GM12878 (cell line): Measurements from ENCODE around the gene CNDP2. TPM values are rescaled to one million over a fixed set of nuclear protein-coding genes. Genes with fewer than 3 reads are reported as not detected.

Source experiments
- BACH1 ChIP-seq: fragments of 450-650 bp; IDR thresholded peaks from 2 replicates; pipeline ENCODE4 v1.6.1; 2017; ENCODE audit warnings: mild to moderate bottlenecking, borderline replicate concordance
- BRCA1 ChIP-seq: IDR thresholded peaks from 2 replicates; pipeline ENCODE4 v1.6.1; 2011; ENCODE audit warnings: low read depth, low read length, improper control_type of control experiment
- CEBPB ChIP-seq, 2 experiments: fragments of 150-350 bp in 1 of 2; IDR thresholded peaks; 2 replicates each; pipeline ENCODE4 v1.6.1; 2012 to 2014; ENCODE audit warnings: low read depth in 2 of 2, low read length in 2 of 2, borderline replicate concordance in 1 of 2, inconsistent platforms in 1 of 2
- FOXK2 ChIP-seq: fragments of 450-650 bp; IDR thresholded peaks from 2 replicates; pipeline ENCODE4 v1.6.1; 2017; ENCODE audit warnings: mild to moderate bottlenecking, moderate library complexity
- HCFC1 ChIP-seq: fragments of 150-350 bp; IDR thresholded peaks from 2 replicates; pipeline ENCODE4 v1.6.1; 2014; ENCODE audit warnings: low read length
- IKZF1 ChIP-seq: fragments of 450-650 bp; conservative IDR thresholded peaks from 2 replicates; pipeline ENCODE4 v1.6.1; 2017; ENCODE audit warnings: antibody characterized with exemption, mild to moderate bottlenecking
- JUNB ChIP-seq: IDR thresholded peaks from 2 replicates; pipeline ENCODE4 v1.6.1; 2016; ENCODE audit warnings: antibody characterized with exemption, mild to moderate bottlenecking
- JUND ChIP-seq: IDR thresholded peaks from 2 replicates; pipeline ENCODE4 v1.6.1; 2012; ENCODE audit warnings: low read depth, mild to moderate bottlenecking, low read length, improper control_type of control experiment, moderate library complexity
- NR2C2 ChIP-seq: IDR thresholded peaks from 2 replicates; pipeline ENCODE4 v1.6.1; 2011; ENCODE audit warnings: borderline replicate concordance, low read depth; ENCODE audit not compliant: control insufficient read depth, insufficient read length
- POLR2A ChIP-seq: IDR thresholded peaks from 2 replicates; pipeline ENCODE4 v1.6.1; 2011; ENCODE audit warnings: low read depth, mild to moderate bottlenecking, low read length
- POLR2AphosphoS2 ChIP-seq: IDR thresholded peaks from 2 replicates; pipeline ENCODE4 v1.6.1; 2011; ENCODE audit warnings: low read depth, mild to moderate bottlenecking, low read length, improper control_type of control experiment, moderate library complexity
- RCOR1 ChIP-seq: conservative IDR thresholded peaks from 2 replicates; pipeline ENCODE4 v1.6.1; 2012; ENCODE audit warnings: low read depth, low read length, improper control_type of control experiment
- RUNX3 ChIP-seq: IDR thresholded peaks from 2 replicates; pipeline ENCODE4 v1.6.1; 2012; ENCODE audit warnings: low read length, inconsistent platforms
- SPI1 ChIP-seq: IDR thresholded peaks from 2 replicates; pipeline ENCODE4 v1.6.1; 2011; ENCODE audit warnings: low read depth, mild to moderate bottlenecking, low read length, moderate library complexity, borderline replicate concordance; ENCODE audit not compliant: insufficient read depth
- SUPT20H ChIP-seq: IDR thresholded peaks from 2 replicates; pipeline ENCODE4 v1.6.1; 2011; ENCODE audit warnings: low read depth, mild to moderate bottlenecking, low read length, moderate library complexity, borderline replicate concordance; ENCODE audit not compliant: control insufficient read depth
- ZNF24 ChIP-seq: fragments of 450-650 bp; IDR thresholded peaks from 2 replicates; pipeline ENCODE4 v1.6.1; 2017; ENCODE audit warnings: antibody characterized with exemption, mild to moderate bottlenecking
- ZNF384 ChIP-seq: IDR thresholded peaks from 2 replicates; pipeline ENCODE4 v1.6.1; 2012; ENCODE audit warnings: low read depth, mild to moderate bottlenecking, low read length, improper control_type of control experiment, borderline replicate concordance
- polyA plus RNA-seq, 11 experiments: library from polyadenylated mRNA; depleted of rRNA in 4 of 11; unstranded in 6 of 11; stranded (reverse) in 5 of 11; fragments of >200 nt; fragmentation: Nextera tagmentation in 4 of 11; fragmentation: Illumina TruSeq in 1 of 11; extraction: Ambion mirVana in 4 of 11; extraction: Trizol in 1 of 11; gene quantifications; 1 replicate in 1 of 11; 2 replicates in 10 of 11; pipeline versions ENCODE4 v1.2.1 to v1.2.3, GENCODE V29; 2011 to 2016; ENCODE audit warnings: inconsistent platforms in 2 of 11, missing spikeins in 2 of 11, low read depth in 1 of 11
- total RNA-seq, 4 experiments: library from RNA; depleted of rRNA in 3 of 4; stranded (reverse); fragments of >200 nt in 3 of 4; fragmentation: Illumina TruSeq in 1 of 4; extraction: Trizol in 1 of 4; gene quantifications; 2 replicates each; pipeline versions ENCODE4 v1.2.1 to v1.2.3, GENCODE V29; 2013 to 2021
- TF ChIP-seq, protein P1 (sequence below): fragments of 450-650 bp; IDR thresholded peaks from 2 replicates; pipeline ENCODE4 v1.6.1; 2018; ENCODE audit warnings: mild to moderate bottlenecking, low read depth, moderate library complexity; ENCODE audit not compliant: partially characterized antibody
- TF ChIP-seq, protein P2 (sequence below): fragments of 450-650 bp; IDR thresholded peaks from 2 replicates; pipeline ENCODE4 v1.6.1; 2017; ENCODE audit warnings: mild to moderate bottlenecking, low read depth, inconsistent platforms; ENCODE audit not compliant: poor library complexity, severe bottlenecking
- TF ChIP-seq, protein P3 (sequence below): fragments of 450-650 bp; IDR thresholded peaks from 2 replicates; pipeline ENCODE4 v1.6.1; 2016; ENCODE audit warnings: mild to moderate bottlenecking, moderate library complexity, borderline replicate concordance
- TF ChIP-seq, protein P4 (sequence below): IDR thresholded peaks from 2 replicates; pipeline ENCODE4 v1.6.1; 2011; ENCODE audit warnings: borderline replicate concordance, low read depth, mild to moderate bottlenecking, moderate library complexity, low read length; ENCODE audit not compliant: insufficient read depth, poor library complexity, severe bottlenecking

CNDP2 gene
- total and polyA plus RNA-seq, 10 of the 15 experiments (the other 5 are each of a cell fraction or from before 2014, with no cell fraction given), result 63.5 to 213 (median 158) TPM

DNA sequence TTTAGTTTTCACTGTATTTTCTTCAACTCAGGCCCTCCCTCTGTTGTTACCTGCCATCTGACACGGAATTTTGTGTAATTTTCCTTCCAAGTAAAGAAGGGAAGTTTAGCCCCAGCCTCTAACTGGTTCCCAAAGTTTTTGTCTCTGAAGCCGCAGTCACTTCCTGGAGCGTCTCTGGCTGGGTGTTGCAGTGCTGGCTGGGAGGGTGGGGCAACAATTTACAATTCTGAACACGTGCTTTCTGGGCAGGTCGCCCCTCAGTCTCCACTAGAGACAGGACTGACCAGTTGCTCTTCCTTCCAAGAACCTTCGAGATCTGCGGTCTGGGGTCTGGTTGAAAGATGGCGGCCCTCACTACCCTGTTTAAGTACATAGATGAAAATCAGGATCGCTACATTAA lies 3.5 kb downstream of the CNDP2 start (continued):
- TF ChIP-seq JUNB (no peak), HCFC1 (0 out of 2 replicates have a peak, but pooled peaks have one; percentile 11), SUPT20H (no peak), RCOR1 (no peak), POLR2A (peak; percentile 52; the same call in 1 of the 2 replicates), POLR2AphosphoS2 (no peak), RUNX3 (no peak; the same call in 1 of the 2 replicates), BRCA1 (no peak), ZNF24 (no peak), ZNF384 (no peak), FOXK2 (no peak), CEBPB (IDR thresholded peaks at IDR 0.05; ENCODE audit: borderline replicate concordance in 1 of 2, low read depth in 2 of 2, low read length in 2 of 2) (no peak), BACH1 (no peak), SPI1 (no peak), JUND (no peak), IKZF1 (peak; percentile 73), NR2C2 (no peak)
- TF ChIP-seq, protein P1, sequence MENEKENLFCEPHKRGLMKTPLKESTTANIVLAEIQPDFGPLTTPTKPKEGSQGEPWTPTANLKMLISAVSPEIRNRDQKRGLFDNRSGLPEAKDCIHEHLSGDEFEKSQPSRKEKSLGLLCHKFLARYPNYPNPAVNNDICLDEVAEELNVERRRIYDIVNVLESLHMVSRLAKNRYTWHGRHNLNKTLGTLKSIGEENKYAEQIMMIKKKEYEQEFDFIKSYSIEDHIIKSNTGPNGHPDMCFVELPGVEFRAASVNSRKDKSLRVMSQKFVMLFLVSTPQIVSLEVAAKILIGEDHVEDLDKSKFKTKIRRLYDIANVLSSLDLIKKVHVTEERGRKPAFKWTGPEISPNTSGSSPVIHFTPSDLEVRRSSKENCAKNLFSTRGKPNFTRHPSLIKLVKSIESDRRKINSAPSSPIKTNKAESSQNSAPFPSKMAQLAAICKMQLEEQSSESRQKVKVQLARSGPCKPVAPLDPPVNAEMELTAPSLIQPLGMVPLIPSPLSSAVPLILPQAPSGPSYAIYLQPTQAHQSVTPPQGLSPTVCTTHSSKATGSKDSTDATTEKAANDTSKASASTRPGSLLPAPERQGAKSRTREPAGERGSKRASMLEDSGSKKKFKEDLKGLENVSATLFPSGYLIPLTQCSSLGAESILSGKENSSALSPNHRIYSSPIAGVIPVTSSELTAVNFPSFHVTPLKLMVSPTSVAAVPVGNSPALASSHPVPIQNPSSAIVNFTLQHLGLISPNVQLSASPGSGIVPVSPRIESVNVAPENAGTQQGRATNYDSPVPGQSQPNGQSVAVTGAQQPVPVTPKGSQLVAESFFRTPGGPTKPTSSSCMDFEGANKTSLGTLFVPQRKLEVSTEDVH, result no peak
- TF ChIP-seq, protein P2, sequence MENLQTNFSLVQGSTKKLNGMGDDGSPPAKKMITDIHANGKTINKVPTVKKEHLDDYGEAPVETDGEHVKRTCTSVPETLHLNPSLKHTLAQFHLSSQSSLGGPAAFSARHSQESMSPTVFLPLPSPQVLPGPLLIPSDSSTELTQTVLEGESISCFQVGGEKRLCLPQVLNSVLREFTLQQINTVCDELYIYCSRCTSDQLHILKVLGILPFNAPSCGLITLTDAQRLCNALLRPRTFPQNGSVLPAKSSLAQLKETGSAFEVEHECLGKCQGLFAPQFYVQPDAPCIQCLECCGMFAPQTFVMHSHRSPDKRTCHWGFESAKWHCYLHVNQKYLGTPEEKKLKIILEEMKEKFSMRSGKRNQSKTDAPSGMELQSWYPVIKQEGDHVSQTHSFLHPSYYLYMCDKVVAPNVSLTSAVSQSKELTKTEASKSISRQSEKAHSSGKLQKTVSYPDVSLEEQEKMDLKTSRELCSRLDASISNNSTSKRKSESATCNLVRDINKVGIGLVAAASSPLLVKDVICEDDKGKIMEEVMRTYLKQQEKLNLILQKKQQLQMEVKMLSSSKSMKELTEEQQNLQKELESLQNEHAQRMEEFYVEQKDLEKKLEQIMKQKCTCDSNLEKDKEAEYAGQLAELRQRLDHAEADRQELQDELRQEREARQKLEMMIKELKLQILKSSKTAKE, result no peak
- TF ChIP-seq, protein P3, sequence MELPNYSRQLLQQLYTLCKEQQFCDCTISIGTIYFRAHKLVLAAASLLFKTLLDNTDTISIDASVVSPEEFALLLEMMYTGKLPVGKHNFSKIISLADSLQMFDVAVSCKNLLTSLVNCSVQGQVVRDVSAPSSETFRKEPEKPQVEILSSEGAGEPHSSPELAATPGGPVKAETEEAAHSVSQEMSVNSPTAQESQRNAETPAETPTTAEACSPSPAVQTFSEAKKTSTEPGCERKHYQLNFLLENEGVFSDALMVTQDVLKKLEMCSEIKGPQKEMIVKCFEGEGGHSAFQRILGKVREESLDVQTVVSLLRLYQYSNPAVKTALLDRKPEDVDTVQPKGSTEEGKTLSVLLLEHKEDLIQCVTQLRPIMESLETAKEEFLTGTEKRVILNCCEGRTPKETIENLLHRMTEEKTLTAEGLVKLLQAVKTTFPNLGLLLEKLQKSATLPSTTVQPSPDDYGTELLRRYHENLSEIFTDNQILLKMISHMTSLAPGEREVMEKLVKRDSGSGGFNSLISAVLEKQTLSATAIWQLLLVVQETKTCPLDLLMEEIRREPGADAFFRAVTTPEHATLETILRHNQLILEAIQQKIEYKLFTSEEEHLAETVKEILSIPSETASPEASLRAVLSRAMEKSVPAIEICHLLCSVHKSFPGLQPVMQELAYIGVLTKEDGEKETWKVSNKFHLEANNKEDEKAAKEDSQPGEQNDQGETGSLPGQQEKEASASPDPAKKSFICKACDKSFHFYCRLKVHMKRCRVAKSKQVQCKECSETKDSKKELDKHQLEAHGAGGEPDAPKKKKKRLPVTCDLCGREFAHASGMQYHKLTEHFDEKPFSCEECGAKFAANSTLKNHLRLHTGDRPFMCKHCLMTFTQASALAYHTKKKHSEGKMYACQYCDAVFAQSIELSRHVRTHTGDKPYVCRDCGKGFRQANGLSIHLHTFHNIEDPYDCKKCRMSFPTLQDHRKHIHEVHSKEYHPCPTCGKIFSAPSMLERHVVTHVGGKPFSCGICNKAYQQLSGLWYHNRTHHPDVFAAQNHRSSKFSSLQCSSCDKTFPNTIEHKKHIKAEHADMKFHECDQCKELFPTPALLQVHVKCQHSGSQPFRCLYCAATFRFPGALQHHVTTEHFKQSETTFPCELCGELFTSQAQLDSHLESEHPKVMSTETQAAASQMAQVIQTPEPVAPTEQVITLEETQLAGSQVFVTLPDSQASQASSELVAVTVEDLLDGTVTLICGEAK, result no peak; the same call in 1 of the 2 replicates
- TF ChIP-seq, protein P4, sequence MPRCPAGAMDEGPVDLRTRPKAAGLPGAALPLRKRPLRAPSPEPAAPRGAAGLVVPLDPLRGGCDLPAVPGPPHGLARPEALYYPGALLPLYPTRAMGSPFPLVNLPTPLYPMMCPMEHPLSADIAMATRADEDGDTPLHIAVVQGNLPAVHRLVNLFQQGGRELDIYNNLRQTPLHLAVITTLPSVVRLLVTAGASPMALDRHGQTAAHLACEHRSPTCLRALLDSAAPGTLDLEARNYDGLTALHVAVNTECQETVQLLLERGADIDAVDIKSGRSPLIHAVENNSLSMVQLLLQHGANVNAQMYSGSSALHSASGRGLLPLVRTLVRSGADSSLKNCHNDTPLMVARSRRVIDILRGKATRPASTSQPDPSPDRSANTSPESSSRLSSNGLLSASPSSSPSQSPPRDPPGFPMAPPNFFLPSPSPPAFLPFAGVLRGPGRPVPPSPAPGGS, result no peak
